Fibroblast of villous mesenchyme (primary cell): ENCODE data around the gene CUL5. TPM values are rescaled to one million over a fixed set of nuclear protein-coding genes. Genes with fewer than 3 reads are reported as not detected.

Source experiments
- DNase-seq: peaks from one replicate; pipeline ENCODE4 v3.0.0-alpha.2; 2010; ENCODE audit warnings: low read depth
- H3K4me3 ChIP-seq: 2 replicates; pipeline ENCODE4 v1.5.1; 2011; ENCODE audit warnings: low read depth, mild to moderate bottlenecking, low read length
- CTCF ChIP-seq: IDR thresholded peaks from 2 replicates; pipeline ENCODE4 v1.5.1; 2012; ENCODE audit warnings: low read depth, mild to moderate bottlenecking, low read length; ENCODE audit not compliant: insufficient read depth
- total RNA-seq: library from RNA; depleted of rRNA; stranded (reverse); fragments of >200 nt; gene quantifications from 2 replicates; pipeline ENCODE4 v1.2.3, GENCODE V29; 2012

Gene CUL5
- total RNA-seq: 39.9 and 61.3 TPM in 2 replicates

- TF ChIP-seq CTCF: peak; percentile 89
- H3K4me3 ChIP-seq: peak within 1 kb of the TSS; percentile 80
- DNase-seq: peak; percentile 95
Measured at GRCh38 chr11:108008656-108009496, at the start of gene CUL5. Gene CUL5 (plus strand): TSS chr11:108008898. CDS start chr11:108009349, 451 bp downstream.

GRCh38 chr11:107961480-107961879 is 47.2 kb upstream of the CUL5 start:
- no peak for TF ChIP-seq CTCF
- H3K4me3 ChIP-seq: no peak overlapping the region
- no peak for DNase-seq

- H3K4me3 ChIP-seq: no peak overlapping the region
- no peak for TF ChIP-seq CTCF
- peak; percentile 2 for DNase-seq
Measured at GRCh38 chr11:107962181-107962580, 46.5 kb upstream of the CUL5 start.

GRCh38 chr11:107963091-107963490 is 45.6 kb upstream of the CUL5 start:
- no peak for TF ChIP-seq CTCF
- DNase-seq: no peak
- H3K4me3 ChIP-seq: no peak overlapping the region

- no peak for DNase-seq
- peak; percentile 29 for TF ChIP-seq CTCF
- no peak overlapping the region for H3K4me3 ChIP-seq
Measured at GRCh38 chr11:107969219-107969618, 39.5 kb upstream of the CUL5 start.

GRCh38 chr11:107970049-107970448 is 38.6 kb upstream of the CUL5 start:
- no peak overlapping the region for H3K4me3 ChIP-seq
- TF ChIP-seq CTCF: no peak
- DNase-seq: no peak
